IMR-90 (cell line): ENCODE data around the gene ADTRP. TPM values are rescaled to one million over a fixed set of nuclear protein-coding genes. Genes with fewer than 3 reads are reported as not detected.
A peak's percentile ranks its signal among the peaks of the same experiment; 100 is the strongest.

Experiments used
- ATAC-seq: fragments of 200-7000 bp; cut with Tn5 transposase; 2 replicates; pipeline ENCODE4 v1.9.1; 2020; ENCODE audit warnings: low read depth, mild to moderate bottlenecking, moderate library complexity
- BruUV-seq: library from RNA; stranded (reverse); fragments of 400-500 nt; replicated peaks from 2 replicates; lab custom pipeline; 2021; lab: Mats Ljungman, UMichigan
- CTCF ChIA-PET: fragments of 300-600 bp; formaldehyde crosslinking; extraction: SDS; loops from one replicate; lab custom pipeline; 2021; ENCODE audit warnings: antibody characterized with exemption; lab: Yijun Ruan, JAX
- POLR2A ChIA-PET: fragments of 300-600 bp; sonication (Branson Sonifier 250); formaldehyde crosslinking; loops from one replicate; lab custom pipeline; 2022; ENCODE audit warnings: antibody characterized with exemption; ENCODE audit not compliant: unreplicated experiment; lab: Charles Lee
- DNase-seq: peaks from one replicate; pipeline ENCODE4 v3.0.0; 2013
- H2AFZ ChIP-seq: replicated peaks from 2 replicates; pipeline ENCODE3; 2013; ENCODE audit warnings: low read length, mild to moderate bottlenecking; ENCODE audit not compliant: poor library complexity
- H2AK5ac ChIP-seq: 2 replicates; pipeline ENCODE4 v1.6.1; 2013; ENCODE audit warnings: low read depth, low read length, inconsistent platforms
- H2AK9ac ChIP-seq: replicated peaks from 2 replicates; pipeline ENCODE3; 2013; ENCODE audit warnings: mild to moderate bottlenecking, low read depth, low read length, moderate library complexity; ENCODE audit not compliant: poor library complexity
- H2BK120ac ChIP-seq: 2 replicates; pipeline ENCODE4 v1.6.1; 2013; ENCODE audit warnings: low read depth, low read length, inconsistent platforms
- H2BK15ac ChIP-seq: 3 replicates; pipeline ENCODE4 v1.6.1; 2013; ENCODE audit warnings: low read depth, low read length, inconsistent platforms
- H2BK20ac ChIP-seq: 2 replicates; pipeline ENCODE4 v1.6.1; 2013; ENCODE audit warnings: low read depth, mild to moderate bottlenecking, inconsistent platforms, low read length, moderate library complexity
- H2BK5ac ChIP-seq: 2 replicates; pipeline ENCODE4 v1.6.1; 2013; ENCODE audit warnings: mild to moderate bottlenecking, low read depth, low read length, inconsistent platforms; ENCODE audit not compliant: poor library complexity, severe bottlenecking
- H3K14ac ChIP-seq: replicated peaks from 2 replicates; pipeline ENCODE4 v1.6.1; 2013; ENCODE audit warnings: low read depth, low read length, inconsistent platforms
- H3K18ac ChIP-seq: 2 replicates; pipeline ENCODE4 v1.6.1; 2013; ENCODE audit warnings: low read depth, low read length, control low read depth
- H3K23ac ChIP-seq: 2 replicates; pipeline ENCODE4 v1.6.1; 2013; ENCODE audit warnings: low read depth, low read length, inconsistent platforms
- H3K27ac ChIP-seq: 2 replicates; pipeline ENCODE4 v1.5.1; 2013; ENCODE audit warnings: mild to moderate bottlenecking, control low read depth, low read length; ENCODE audit not compliant: insufficient read depth
- H3K27me3 ChIP-seq: 2 replicates; pipeline ENCODE4 v1.6.1; 2013; ENCODE audit warnings: low read length; ENCODE audit not compliant: control insufficient read depth, insufficient read depth
- H3K36me3 ChIP-seq: 2 replicates; pipeline ENCODE4 v1.6.1; 2013; ENCODE audit warnings: low read length, mixed read lengths; ENCODE audit not compliant: control insufficient read depth, insufficient read depth
- H3K4ac ChIP-seq: 2 replicates; pipeline ENCODE4 v1.6.1; 2013; ENCODE audit warnings: low read depth, low read length, inconsistent platforms
- H3K4me1 ChIP-seq: 2 replicates; pipeline ENCODE4 v1.6.1; 2013; ENCODE audit warnings: low read length, mixed read lengths; ENCODE audit not compliant: control insufficient read depth, insufficient read depth
- H3K4me2 ChIP-seq: 2 replicates; pipeline ENCODE4 v1.6.1; 2013; ENCODE audit warnings: low read depth, mild to moderate bottlenecking, control low read depth, low read length, moderate library complexity
- H3K4me3 ChIP-seq: 2 replicates; pipeline ENCODE4 v1.5.1; 2013; ENCODE audit warnings: low read depth, mild to moderate bottlenecking, control low read depth, low read length, moderate library complexity; ENCODE audit not compliant: insufficient read depth
- H3K56ac ChIP-seq: 2 replicates; pipeline ENCODE4 v1.6.1; 2013; ENCODE audit warnings: low read length, inconsistent platforms; ENCODE audit not compliant: insufficient read depth; ENCODE audit errors: extremely low read depth
- H3K79me1 ChIP-seq, 2 experiments: 2 replicates each; pipeline ENCODE4 v1.6.1; 2013; ENCODE audit warnings: low read length in 2 of 2, inconsistent platforms in 1 of 2, low read depth in 1 of 2
- H3K9ac ChIP-seq: 2 replicates; pipeline ENCODE4 v1.6.1; 2013; ENCODE audit warnings: low read depth, low read length, control low read depth
- H3K9me1 ChIP-seq: 2 replicates; pipeline ENCODE4 v1.6.1; 2013; ENCODE audit warnings: low read length, inconsistent platforms; ENCODE audit not compliant: insufficient read depth
- H3K9me3 ChIP-seq: 2 replicates; pipeline ENCODE4 v1.6.1; 2013; ENCODE audit warnings: low read length; ENCODE audit not compliant: control insufficient read depth, insufficient read depth
- H4K20me1 ChIP-seq: 2 replicates; pipeline ENCODE4 v1.6.1; 2013; ENCODE audit warnings: low read length, inconsistent platforms; ENCODE audit not compliant: insufficient read depth
- H4K5ac ChIP-seq: 2 replicates; pipeline ENCODE4 v1.6.1; 2013; ENCODE audit warnings: mild to moderate bottlenecking, low read depth, low read length, control low read depth
- H4K8ac ChIP-seq, 2 experiments: 2 replicates each; pipeline ENCODE4 v1.6.1; 2013; ENCODE audit warnings: low read depth in 2 of 2, low read length in 2 of 2, control low read depth in 1 of 2, inconsistent platforms in 1 of 2
- H4K91ac ChIP-seq: 2 replicates; pipeline ENCODE4 v1.6.1; 2013; ENCODE audit warnings: low read depth, low read length, inconsistent platforms; ENCODE audit not compliant: insufficient read depth
- CEBPB ChIP-seq: IDR thresholded peaks from 2 replicates; pipeline ENCODE4 v1.6.1; 2012; ENCODE audit warnings: low read depth, low read length, improper control_type of control experiment
- RAD21 ChIP-seq: IDR thresholded peaks from 2 replicates; pipeline ENCODE4 v1.6.1; 2012; ENCODE audit warnings: low read length, improper control_type of control experiment
- WGBS, 2 experiments: methylation state at CpG; one replicate each; pipeline versions ENCODE4 v1.1.5 to v1.1.7; 2013; ENCODE audit warnings: missing lambda C conversion rate in 2 of 2; ENCODE audit not compliant: insufficient read length in 1 of 2; ENCODE audit errors: extremely low coverage in 2 of 2; 5-methylcytosine and 5-hydroxymethylcytosine counted together
- dilution Hi-C: fragments of 300-500 bp; cut with HindIII; formaldehyde crosslinking; loops from one replicate; pipeline ENCODE4 v1.14.3; 2018; ENCODE audit warnings: low sequenced_read_pairs; ENCODE audit not compliant: unreplicated experiment
- in situ Hi-C: fragments of 300-500 bp; cut with MboI; formaldehyde crosslinking; loops from 3 replicates; pipeline ENCODE4 v1.14.3; 2019; ENCODE audit warnings: low sequenced_read_pairs, inconsistent platforms, mixed read lengths
- intact Hi-C: fragments of 100-400 bp; cut with micrococcal nuclease; formaldehyde crosslinking; loops from 2 replicates; pipeline ENCODE4 v1.10.0; 2022
- polyA plus RNA-seq, 3 experiments: library from polyadenylated mRNA; depleted of rRNA; stranded (reverse); fragments of >200 nt; gene quantifications; 2 replicates each; pipeline ENCODE4 v1.2.3, GENCODE V29; 2012; ENCODE audit warnings: low replicate concordance in 1 of 3
- total RNA-seq: library from RNA; depleted of rRNA; stranded (reverse); fragments of >200 nt; gene quantifications from 2 replicates; pipeline ENCODE4 v1.2.3, GENCODE V29; 2012

Gene ADTRP
- total and polyA plus RNA-seq, 2 of the 4 experiments (the other 2 are of a cell fraction): 0.50 to 0.72 TPM

DNA sequence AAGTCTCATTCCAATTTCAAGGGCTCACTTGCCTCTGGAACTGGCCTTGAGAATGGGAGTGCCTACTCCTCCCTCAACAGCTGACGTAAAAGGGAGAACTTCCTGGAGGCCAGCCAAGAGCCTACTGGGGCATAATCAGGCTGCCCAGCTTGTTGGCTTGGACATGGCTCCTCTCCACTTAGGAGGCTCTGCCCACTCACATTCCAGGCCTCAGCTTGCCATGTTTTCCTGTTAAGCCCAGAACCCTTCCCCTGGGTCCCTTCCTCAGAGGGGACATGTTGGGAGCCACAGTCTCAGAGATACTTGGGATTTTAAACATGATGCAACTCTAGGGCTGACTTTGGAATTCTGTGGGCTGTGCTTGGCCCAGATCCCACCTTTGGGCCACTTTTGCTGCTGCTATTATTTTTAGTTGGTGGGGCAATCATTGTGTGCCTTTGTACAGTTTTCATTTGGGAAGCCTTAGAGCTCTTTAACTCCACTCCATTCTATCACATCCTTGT, 31.5 kb upstream of the ADTRP start:
- Histone ChIP-seq H2BK120ac (peak overlapping the region; percentile 97), H3K4me1 (peaks cover 7% of the 10 kb centered on the region), H3K56ac (no peak overlapping the region), H3K9ac (no peak overlapping the region), H3K79me1 (no peaks in the 10 kb centered on the region), H2BK15ac (peak overlapping the region; percentile 92), H3K14ac (peak overlapping the region; percentile 85), H3K18ac (peak overlapping the region; percentile 26), H2AK9ac (peak overlapping the region; percentile 57), H3K9me3 (no peaks in the 10 kb centered on the region), H2AFZ (peak overlapping the region; percentile 87), H3K4me3 (no peak overlapping the region), H3K27me3 (no peaks in the 10 kb centered on the region), H3K4me2 (peak overlapping the region; percentile 0; the same call in 1 of the 2 replicates), H3K36me3 (no peaks in the 10 kb centered on the region), H4K91ac (peak overlapping the region; percentile 98), H4K20me1 (no peaks in the 10 kb centered on the region), H2BK20ac (peak overlapping the region; percentile 92), H3K9me1 (peaks cover 6% of the 10 kb centered on the region; the same call in 1 of the 2 replicates), H4K5ac (peak overlapping the region; percentile 13), H3K27ac (peak overlapping the region; percentile 53), H2AK5ac (peak overlapping the region; percentile 88; the same call in 1 of the 2 replicates), H3K4ac (peak overlapping the region; percentile 96), H2BK5ac (peak overlapping the region; percentile 67), H3K23ac (peak overlapping the region; percentile 94), H4K8ac (peak overlapping the region; percentile 86 to 93)
- BruUV-seq: no TSS peak
- ATAC-seq: peak; percentile 76
- ChIA-PET CTCF (no interaction called here), POLR2A (interaction anchor here (0.6 kb wide), 1 partner anchor 95 kb away, joined by 3 read pairs; no protein-coding TSS in a partner anchor)
- WGBS, 2 experiments: 20% methylated on average over 1 of the region's 1 CpG; no CpG with 5 or more reads in 1 of the 2 experiments
- intact Hi-C loops: no loop called here
- TF ChIP-seq CEBPB (peak; percentile 86), RAD21 (no peak)
- dilution Hi-C loops: no loop called here
- in situ Hi-C loops: no loop called here
- DNase-seq: peak; percentile 79
